ENCODE measurements around the gene HNRNPF.

GRCh38 chr10:43372765-43373361, 36.1 kb downstream of the HNRNPF start:
- TF ChIP-seq CTCF (IDR thresholded peaks at IDR 0.05; ENCODE audit: control extremely low read depth in 1 of 3, insufficient read depth in 1 of 3, low read depth in 1 of 3, low read length in 3 of 3) (no peak), CEBPB (IDR thresholded peaks at IDR 0.05; ENCODE audit: low read depth, low read length) (no peak), ATF2 (IDR thresholded peaks at IDR 0.05; ENCODE audit: low read length) (no peak), POLR2A (IDR thresholded peaks at IDR 0.05; ENCODE audit: control extremely low read depth in 1 of 2, low read depth in 2 of 2, low read length in 2 of 2) (no peak), MAX (IDR thresholded peaks at IDR 0.05) (no peak), BRCA1 (IDR thresholded peaks at IDR 0.05; ENCODE audit: low read depth, low read length) (no peak), RNF2 (IDR thresholded peaks at IDR 0.05; ENCODE audit: borderline replicate concordance, low read depth, low read length, missing control alignments, poor library complexity, severe bottlenecking) (no peak), KDM1A (IDR thresholded peaks at IDR 0.05; ENCODE audit: borderline replicate concordance, low read length) (no peak), EZH2 (IDR thresholded peaks at IDR 0.05; ENCODE audit: low read depth, low read length, severe bottlenecking) (no peak), ZNF274 (IDR thresholded peaks at IDR 0.05; ENCODE audit: borderline replicate concordance, extremely low read depth, low read length) (no peak), SIN3A (conservative IDR thresholded peaks at IDR 0.05 in 1 of 2, IDR thresholded peaks at IDR 0.05 in 1 of 2; ENCODE audit: low read depth in 1 of 2, low read length in 2 of 2) (no peak), MAFK (IDR thresholded peaks at IDR 0.05; ENCODE audit: low read depth, low read length) (no peak), GABPA (IDR thresholded peaks at IDR 0.05; ENCODE audit: borderline replicate concordance, insufficient read depth, low read length) (no peak), USF2 (IDR thresholded peaks at IDR 0.05; ENCODE audit: low read length) (no peak)

All from H1 (cell line).